DND-41 (cell line): Measurements from ENCODE around the gene ZNF653.

Source experiments
- ATAC-seq: fragments of 200-7000 bp; cut with Tn5 transposase; 3 replicates; pipeline ENCODE4 v1.9.1; 2021; ENCODE audit warnings: low read depth; ENCODE audit not compliant: insufficient read depth
- DNase-seq: peaks from one replicate; pipeline ENCODE4 v3.0.0-alpha.2; 2020
- H2AFZ ChIP-seq: 2 replicates; pipeline ENCODE4 v1.6.0; 2012; ENCODE audit warnings: low read depth, low read length
- H3K27ac ChIP-seq: 2 replicates; pipeline ENCODE4 v1.5.1; 2012; ENCODE audit warnings: low read length, inconsistent platforms
- H3K27me3 ChIP-seq: fragments of 200-600 bp; sonication (generic); 2 replicates; pipeline ENCODE4 v1.6.0; 2012; ENCODE audit warnings: low read length, mild to moderate bottlenecking, inconsistent platforms; ENCODE audit not compliant: insufficient read depth, poor library complexity
- H3K36me3 ChIP-seq: 2 replicates; pipeline ENCODE4 v1.5.1; 2012; ENCODE audit warnings: low read length, inconsistent platforms; ENCODE audit not compliant: insufficient read depth
- H3K4me1 ChIP-seq: 2 replicates; pipeline ENCODE4 v1.5.1; 2012; ENCODE audit warnings: mild to moderate bottlenecking, low read length; ENCODE audit not compliant: insufficient read depth
- H3K4me2 ChIP-seq: 2 replicates; pipeline ENCODE4 v1.6.0; 2012; ENCODE audit warnings: mild to moderate bottlenecking, moderate library complexity, low read length, inconsistent platforms; ENCODE audit not compliant: insufficient read depth
- H3K4me3 ChIP-seq, 2 experiments: fragments of 200-600 bp in 1 of 2; shearing (Covaris generic) in 1 of 2; 2 replicates each; pipeline ENCODE4 v1.5.1; 2012 to 2016; ENCODE audit warnings: inconsistent platforms in 2 of 2, low read length in 2 of 2, mild to moderate bottlenecking in 2 of 2, low read depth in 1 of 2, moderate library complexity in 1 of 2
- H3K79me2 ChIP-seq: 2 replicates; pipeline ENCODE4 v1.6.0; 2012; ENCODE audit warnings: low read length, inconsistent platforms; ENCODE audit not compliant: insufficient read depth
- H3K9ac ChIP-seq: 2 replicates; pipeline ENCODE4 v1.6.0; 2012; ENCODE audit warnings: low read depth, mild to moderate bottlenecking, inconsistent platforms, low read length, moderate library complexity
- H3K9me3 ChIP-seq: 2 replicates; pipeline ENCODE4 v1.5.1; 2012; ENCODE audit warnings: low read length, moderate library complexity, mild to moderate bottlenecking, inconsistent platforms; ENCODE audit not compliant: insufficient read depth, severe bottlenecking
- H4K20me1 ChIP-seq: 2 replicates; pipeline ENCODE4 v1.6.0; 2012; ENCODE audit warnings: low read length; ENCODE audit not compliant: insufficient read depth
- EZH2 ChIP-seq: IDR thresholded peaks from 3 replicates; pipeline ENCODE4 v1.6.1; 2012; ENCODE audit warnings: borderline replicate concordance, low read depth, mild to moderate bottlenecking, moderate library complexity, low read length, inconsistent platforms; ENCODE audit not compliant: severe bottlenecking
- TF ChIP-seq, protein P1 (sequence below): IDR thresholded peaks from 2 replicates; pipeline ENCODE4 v1.5.1; 2012; ENCODE audit warnings: borderline replicate concordance, low read length, moderate library complexity, mild to moderate bottlenecking; ENCODE audit not compliant: poor library complexity, severe bottlenecking; ENCODE audit errors: extremely low read depth

The ZNF653 gene, protein sequence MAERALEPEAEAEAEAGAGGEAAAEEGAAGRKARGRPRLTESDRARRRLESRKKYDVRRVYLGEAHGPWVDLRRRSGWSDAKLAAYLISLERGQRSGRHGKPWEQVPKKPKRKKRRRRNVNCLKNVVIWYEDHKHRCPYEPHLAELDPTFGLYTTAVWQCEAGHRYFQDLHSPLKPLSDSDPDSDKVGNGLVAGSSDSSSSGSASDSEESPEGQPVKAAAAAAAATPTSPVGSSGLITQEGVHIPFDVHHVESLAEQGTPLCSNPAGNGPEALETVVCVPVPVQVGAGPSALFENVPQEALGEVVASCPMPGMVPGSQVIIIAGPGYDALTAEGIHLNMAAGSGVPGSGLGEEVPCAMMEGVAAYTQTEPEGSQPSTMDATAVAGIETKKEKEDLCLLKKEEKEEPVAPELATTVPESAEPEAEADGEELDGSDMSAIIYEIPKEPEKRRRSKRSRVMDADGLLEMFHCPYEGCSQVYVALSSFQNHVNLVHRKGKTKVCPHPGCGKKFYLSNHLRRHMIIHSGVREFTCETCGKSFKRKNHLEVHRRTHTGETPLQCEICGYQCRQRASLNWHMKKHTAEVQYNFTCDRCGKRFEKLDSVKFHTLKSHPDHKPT

DNA sequence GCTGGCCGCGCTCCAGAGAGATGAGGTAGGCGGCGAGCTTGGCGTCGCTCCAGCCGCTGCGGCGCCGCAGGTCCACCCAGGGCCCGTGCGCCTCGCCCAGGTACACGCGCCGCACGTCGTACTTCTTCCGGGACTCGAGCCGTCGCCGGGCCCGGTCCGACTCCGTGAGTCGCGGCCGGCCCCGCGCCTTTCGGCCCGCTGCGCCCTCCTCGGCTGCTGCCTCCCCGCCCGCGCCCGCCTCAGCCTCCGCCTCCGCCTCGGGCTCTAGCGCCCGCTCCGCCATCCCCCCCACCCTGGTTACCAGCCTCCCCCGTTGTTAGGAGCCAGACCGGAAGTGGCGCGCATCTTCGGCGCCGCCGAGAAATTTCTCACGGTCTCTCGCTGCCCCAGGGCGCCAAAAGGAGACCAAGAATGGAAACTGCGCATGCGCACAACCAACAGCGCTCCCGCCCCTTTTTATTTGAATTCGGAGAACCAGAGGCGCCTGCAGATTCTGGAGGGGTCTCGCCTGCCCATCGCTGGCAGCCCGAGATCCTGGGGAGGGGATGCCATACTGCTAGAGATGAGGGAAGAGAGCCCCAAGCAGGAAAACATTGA lies at the start of gene ZNF653:
Gene ZNF653, minus strand, starts transcription at position 336 of the 597 bp plus-strand sequence. Its CDS starts 53 bp downstream, at position 283.
- Histone ChIP-seq H3K36me3 (peaks cover 4% of the 10 kb centered on the region; the same call in 1 of the 2 replicates), H2AFZ (peak within 1 kb of the TSS; percentile 89), H3K9ac (peak within 1 kb of the TSS; percentile 84), H3K4me2 (peak within 1 kb of the TSS; percentile 95), H3K4me3 (peak within 1 kb of the TSS; percentile 76 to 88), H3K79me2 (peaks cover 13% of the 10 kb centered on the region), H3K27ac (peak within 1 kb of the TSS; percentile 92), H3K4me1 (peaks cover 29% of the 10 kb centered on the region), H4K20me1 (no peaks in the 10 kb centered on the region), H3K27me3 (no peaks in the 10 kb centered on the region), H3K9me3 (no peaks in the 10 kb centered on the region)
- TF ChIP-seq, protein P1, sequence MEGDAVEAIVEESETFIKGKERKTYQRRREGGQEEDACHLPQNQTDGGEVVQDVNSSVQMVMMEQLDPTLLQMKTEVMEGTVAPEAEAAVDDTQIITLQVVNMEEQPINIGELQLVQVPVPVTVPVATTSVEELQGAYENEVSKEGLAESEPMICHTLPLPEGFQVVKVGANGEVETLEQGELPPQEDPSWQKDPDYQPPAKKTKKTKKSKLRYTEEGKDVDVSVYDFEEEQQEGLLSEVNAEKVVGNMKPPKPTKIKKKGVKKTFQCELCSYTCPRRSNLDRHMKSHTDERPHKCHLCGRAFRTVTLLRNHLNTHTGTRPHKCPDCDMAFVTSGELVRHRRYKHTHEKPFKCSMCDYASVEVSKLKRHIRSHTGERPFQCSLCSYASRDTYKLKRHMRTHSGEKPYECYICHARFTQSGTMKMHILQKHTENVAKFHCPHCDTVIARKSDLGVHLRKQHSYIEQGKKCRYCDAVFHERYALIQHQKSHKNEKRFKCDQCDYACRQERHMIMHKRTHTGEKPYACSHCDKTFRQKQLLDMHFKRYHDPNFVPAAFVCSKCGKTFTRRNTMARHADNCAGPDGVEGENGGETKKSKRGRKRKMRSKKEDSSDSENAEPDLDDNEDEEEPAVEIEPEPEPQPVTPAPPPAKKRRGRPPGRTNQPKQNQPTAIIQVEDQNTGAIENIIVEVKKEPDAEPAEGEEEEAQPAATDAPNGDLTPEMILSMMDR = no peak
- no peak for TF ChIP-seq EZH2
- peak; percentile 97 for DNase-seq
- peak; percentile 62 for ATAC-seq

DNA sequence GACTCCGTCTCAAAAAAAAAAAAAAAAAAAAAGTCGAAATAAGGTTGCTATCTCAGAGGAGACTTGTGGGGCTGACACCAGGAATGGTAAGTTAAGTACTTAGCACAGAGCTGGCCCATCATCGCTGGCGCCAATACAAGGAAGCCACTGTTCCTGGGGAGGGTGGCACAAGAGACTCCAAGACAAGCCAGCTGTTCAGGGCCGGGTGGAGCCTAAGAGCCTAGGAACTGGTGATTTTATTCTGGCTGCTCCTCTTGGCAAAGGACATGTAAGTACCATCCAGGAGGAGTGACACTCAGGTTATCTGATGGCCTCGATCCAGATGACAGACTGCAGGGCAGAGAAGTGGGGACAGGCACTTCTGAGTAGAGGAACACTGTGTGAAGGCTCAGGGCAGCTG lies 49.6 kb upstream of the ZNF653 start:
- Histone ChIP-seq H3K27ac (no peak overlapping the region), H3K36me3 (peaks cover 41% of the 10 kb centered on the region), H3K9me3 (no peaks in the 10 kb centered on the region), H3K79me2 (peaks cover 44% of the 10 kb centered on the region), H3K27me3 (no peaks in the 10 kb centered on the region), H3K4me1 (peaks cover 24% of the 10 kb centered on the region), H4K20me1 (peaks cover 36% of the 10 kb centered on the region), H2AFZ (no peak overlapping the region), H3K4me3 (no peak overlapping the region), H3K9ac (no peak overlapping the region), H3K4me2 (no peak overlapping the region)
- ATAC-seq = no peak
- TF ChIP-seq, protein P1 = no peak
- no peak for TF ChIP-seq EZH2
- DNase-seq = no peak

DNA sequence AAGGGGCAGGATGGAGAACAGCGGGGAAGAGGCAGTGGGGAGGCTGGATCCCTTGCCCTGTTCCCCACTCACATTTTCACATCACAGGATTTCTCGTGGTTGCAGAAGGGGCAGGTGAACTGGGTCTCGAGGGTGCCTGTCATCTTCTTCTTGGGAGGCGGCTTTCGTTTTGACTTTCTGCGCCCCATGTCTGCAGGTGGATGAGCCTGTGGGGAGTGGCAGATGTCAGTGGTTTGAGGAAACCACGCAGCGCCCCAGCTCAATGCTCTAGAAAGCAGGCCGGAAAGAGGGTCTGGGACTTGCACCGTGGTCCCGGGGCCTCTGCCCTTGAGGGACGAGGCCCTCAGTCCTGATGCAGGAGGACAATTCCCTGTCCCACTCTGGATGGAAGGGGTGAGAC lies 48.5 kb upstream of the ZNF653 start:
- no peak overlapping the region for H3K4me2 ChIP-seq

More for the DNA sequence above, 48.5 kb upstream of the ZNF653 start:
- Histone ChIP-seq H2AFZ (no peak overlapping the region), H4K20me1 (peaks cover 36% of the 10 kb centered on the region), H3K36me3 (peaks cover 41% of the 10 kb centered on the region), H3K27me3 (no peaks in the 10 kb centered on the region), H3K9me3 (no peaks in the 10 kb centered on the region), H3K27ac (no peak overlapping the region), H3K9ac (no peak overlapping the region), H3K79me2 (peaks cover 38% of the 10 kb centered on the region), H3K4me1 (peaks cover 19% of the 10 kb centered on the region), H3K4me3 (no peak overlapping the region)
- DNase-seq (no peak), ATAC-seq (no peak)
- TF ChIP-seq, protein P1 = no peak
- TF ChIP-seq EZH2 = no peak
